Inflammatory macrophage (primary cell): ENCODE measurements around the gene PACRG.

ENCODE experiments used
- DNase-seq, 2 donors: peaks; one replicate each; pipeline ENCODE4 v3.0.0-alpha.2; 2020 to 2022

PACRG gene

GRCh38 chr6:163342571-163343539 is 615.1 kb downstream of the PACRG start:
- no peak for DNase-seq

GRCh38 chr6:163343609-163344008 is 615.8 kb downstream of the PACRG start:
- no peak for DNase-seq

GRCh38 chr6:163344411-163344810 is 616.6 kb downstream of the PACRG start:
- peak; percentile 17 to 43 for DNase-seq

GRCh38 chr6:163345931-163346330 is 618.2 kb downstream of the PACRG start:
- DNase-seq, result no peak

- DNase-seq, result no peak
Observed at GRCh38 chr6:163346497-163346961, 618.8 kb downstream of the PACRG start.

GRCh38 chr6:163347021-163347446 is 619.3 kb downstream of the PACRG start:
- no peak for DNase-seq

GRCh38 chr6:163348789-163349680 is 621.3 kb downstream of the PACRG start:
- DNase-seq, result no peak

- no peak for DNase-seq
Observed at GRCh38 chr6:163349696-163350095, 621.9 kb downstream of the PACRG start.

GRCh38 chr6:163351013-163351412 is 623.2 kb downstream of the PACRG start:
- no peak for DNase-seq

GRCh38 chr6:163352011-163352685 is 624.4 kb downstream of the PACRG start:
- DNase-seq, result peak; percentile 36 to 46

GRCh38 chr6:163352966-163353365 is 625.2 kb downstream of the PACRG start:
- DNase-seq, result no peak

- peak; percentile 96 to 97 for DNase-seq
Observed at GRCh38 chr6:163354085-163354484, 626.3 kb downstream of the PACRG start.

GRCh38 chr6:163354761-163355425 is 627.1 kb downstream of the PACRG start:
- peak; percentile 78 to 84 for DNase-seq

GRCh38 chr6:163355426-163355991 is 627.7 kb downstream of the PACRG start:
- DNase-seq, result peak; percentile 91 to 93

- peak; percentile 78 to 90 for DNase-seq
Observed at GRCh38 chr6:163356324-163356723, 628.5 kb downstream of the PACRG start.

- no peak for DNase-seq
Observed at GRCh38 chr6:163356743-163357142, 629.0 kb downstream of the PACRG start.

GRCh38 chr6:163364641-163365040 is 636.9 kb downstream of the PACRG start:
- no peak for DNase-seq
